Measurements from ENCODE around the gene GP5.

Gene GP5

GRCh38 chr3:194401868-194402329 lies 2.8 kb upstream of the GP5 start:
- DNase-seq (ENCODE audit: extremely low read depth, low read depth) = no peak
- H3K4me3 ChIP-seq (replicated peaks; ENCODE audit: low read depth, low read length) = no peak overlapping the region
- TF ChIP-seq CTCF (IDR thresholded peaks at IDR 0.05; ENCODE audit: low read depth, low read length, missing control alignments) = no peak

GRCh38 chr3:194401346-194401745 lies 2.3 kb upstream of the GP5 start:
- no peak for DNase-seq (ENCODE audit: extremely low read depth, low read depth)
- no peak for TF ChIP-seq CTCF (IDR thresholded peaks at IDR 0.05; ENCODE audit: low read depth, low read length, missing control alignments)
- H3K4me3 ChIP-seq (replicated peaks; ENCODE audit: low read depth, low read length) = no peak overlapping the region

- no peak overlapping the region for H3K4me3 ChIP-seq (replicated peaks; ENCODE audit: low read depth, low read length)
- TF ChIP-seq CTCF (IDR thresholded peaks at IDR 0.05; ENCODE audit: low read depth, low read length, missing control alignments) = no peak
- DNase-seq (ENCODE audit: extremely low read depth, low read depth) = no peak
Observed at GRCh38 chr3:194399874-194400411, 877 bp upstream of the GP5 start.

- H3K4me3 ChIP-seq (replicated peaks; ENCODE audit: low read depth, low read length) = no peak overlapping the region
- TF ChIP-seq CTCF (IDR thresholded peaks at IDR 0.05; ENCODE audit: low read depth, low read length, missing control alignments) = no peak
- no peak for DNase-seq (ENCODE audit: extremely low read depth, low read depth)
Observed at GRCh38 chr3:194397757-194398312, 1.2 kb downstream of the GP5 start.

- H3K4me3 ChIP-seq (replicated peaks; ENCODE audit: low read depth, low read length) = no peak overlapping the region
- no peak for TF ChIP-seq CTCF (IDR thresholded peaks at IDR 0.05; ENCODE audit: low read depth, low read length, missing control alignments)
- no peak for DNase-seq (ENCODE audit: extremely low read depth, low read depth)
Observed at GRCh38 chr3:194396859-194397756, 2.0 kb downstream of the GP5 start.

- TF ChIP-seq CTCF (IDR thresholded peaks at IDR 0.05; ENCODE audit: low read depth, low read length, missing control alignments) = no peak
- no peak for DNase-seq (ENCODE audit: extremely low read depth, low read depth)
- no peak overlapping the region for H3K4me3 ChIP-seq (replicated peaks; ENCODE audit: low read depth, low read length)
Observed at GRCh38 chr3:194396539-194396858, 2.6 kb downstream of the GP5 start.

Measured in HFF-Myc (cell line).